HG03460 (cell line): Measurements from ENCODE around the gene ZNF440.

ENCODE experiments used
- ATAC-seq: cut with Tn5 transposase; IDR thresholded peaks from one replicate; pipeline ENCODE4 v1.9.1; 2021; ENCODE audit not compliant: unreplicated experiment

The ZNF440 gene

GRCh38 chr19:11881151-11881800 is 67.2 kb downstream of the ZNF440 start:
- ATAC-seq = no peak

- no peak for ATAC-seq
Measured at GRCh38 chr19:11882606-11883005, 68.5 kb downstream of the ZNF440 start.
